GM12874 (cell line): Measurements from ENCODE around the gene MAML1.

Source experiments
- CTCF ChIP-seq: IDR thresholded peaks from 2 replicates; pipeline ENCODE4 v1.5.1; 2011; ENCODE audit warnings: low read depth, mild to moderate bottlenecking, control low read depth, low read length, moderate library complexity; ENCODE audit not compliant: insufficient read depth

MAML1 gene

GRCh38 chr5:179699616-179700237 is 32.9 kb upstream of the MAML1 start:
- no peak for TF ChIP-seq CTCF

- no peak for TF ChIP-seq CTCF
These were observed 32.2 kb upstream of the MAML1 start for GRCh38 chr5:179700401-179700918.

- no peak for TF ChIP-seq CTCF
These were observed 16.3 kb upstream of the MAML1 start for GRCh38 chr5:179716286-179716685.

GRCh38 chr5:179720222-179720621 is 12.4 kb upstream of the MAML1 start:
- TF ChIP-seq CTCF, result no peak

- TF ChIP-seq CTCF, result no peak
These were observed 8.5 kb upstream of the MAML1 start for GRCh38 chr5:179724163-179724562.

- TF ChIP-seq CTCF, result no peak
These were observed 5.5 kb upstream of the MAML1 start for GRCh38 chr5:179727106-179727505.

GRCh38 chr5:179729303-179729702 is 3.3 kb upstream of the MAML1 start:
- TF ChIP-seq CTCF, result no peak
